SK-N-DZ (cell line): ENCODE results near the gene EVA1C.
"Not testable (repeated sequence)": the region's sequence is repeated elsewhere in the genome, so short reads cannot be mapped to it uniquely, and the experiment has no call there.

Source experiments
- DNase-seq: peaks from one replicate; pipeline ENCODE4 v3.0.0-alpha.2; 2015; ENCODE audit warnings: low spot score

The EVA1C gene

DNA sequence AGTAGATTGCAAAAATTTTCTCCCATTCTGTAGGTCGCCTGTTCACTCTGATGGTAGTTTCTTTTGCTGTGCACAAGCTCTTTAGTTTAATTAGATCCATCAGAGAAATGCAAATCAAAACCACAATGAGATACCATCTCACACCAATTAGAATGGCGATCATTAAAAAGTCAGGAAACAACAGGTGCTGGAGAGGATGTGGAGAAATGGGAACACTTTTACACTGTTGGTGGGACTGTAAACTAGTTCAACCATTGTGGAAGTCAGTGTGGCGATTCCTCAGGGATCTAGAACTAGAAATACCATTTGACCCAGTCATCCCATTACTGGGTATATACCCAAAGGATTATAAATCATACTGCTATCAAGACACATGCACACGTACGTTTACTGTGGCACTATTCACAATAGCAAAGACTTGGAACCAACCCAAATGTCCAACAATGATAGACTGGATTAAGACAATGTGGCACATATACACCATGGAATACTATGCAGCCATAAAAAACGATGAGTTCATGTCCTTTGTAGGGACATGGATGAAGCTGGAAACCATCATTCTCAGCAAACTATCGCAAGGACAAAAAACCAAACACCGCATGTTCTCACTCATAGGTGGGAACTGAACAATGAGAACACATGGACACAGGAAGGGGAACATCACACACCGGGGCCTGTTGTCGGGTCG lies 21.8 kb upstream of the EVA1C start:
- DNase-seq: not testable (repeated sequence)

DNA sequence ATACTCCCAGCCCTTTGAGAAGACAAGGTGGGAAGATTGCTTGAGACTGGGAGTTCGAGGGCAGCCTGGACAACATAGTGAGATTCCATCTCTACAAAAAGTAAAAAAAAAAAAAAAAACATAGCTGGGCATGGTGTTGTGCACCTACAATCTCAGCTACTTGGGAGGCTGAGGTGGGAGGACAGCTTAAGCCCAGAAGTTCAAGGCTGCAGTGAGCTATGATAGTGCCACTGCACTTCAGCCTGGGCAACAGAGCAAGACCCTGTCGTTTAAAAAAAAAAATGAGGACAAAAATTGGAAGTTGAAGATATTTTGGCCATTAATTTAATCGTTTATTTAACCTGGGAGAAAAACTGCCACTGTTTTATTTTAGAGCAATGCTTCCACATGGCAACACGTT lies 20.8 kb upstream of the EVA1C start:
- DNase-seq: no peak

DNA sequence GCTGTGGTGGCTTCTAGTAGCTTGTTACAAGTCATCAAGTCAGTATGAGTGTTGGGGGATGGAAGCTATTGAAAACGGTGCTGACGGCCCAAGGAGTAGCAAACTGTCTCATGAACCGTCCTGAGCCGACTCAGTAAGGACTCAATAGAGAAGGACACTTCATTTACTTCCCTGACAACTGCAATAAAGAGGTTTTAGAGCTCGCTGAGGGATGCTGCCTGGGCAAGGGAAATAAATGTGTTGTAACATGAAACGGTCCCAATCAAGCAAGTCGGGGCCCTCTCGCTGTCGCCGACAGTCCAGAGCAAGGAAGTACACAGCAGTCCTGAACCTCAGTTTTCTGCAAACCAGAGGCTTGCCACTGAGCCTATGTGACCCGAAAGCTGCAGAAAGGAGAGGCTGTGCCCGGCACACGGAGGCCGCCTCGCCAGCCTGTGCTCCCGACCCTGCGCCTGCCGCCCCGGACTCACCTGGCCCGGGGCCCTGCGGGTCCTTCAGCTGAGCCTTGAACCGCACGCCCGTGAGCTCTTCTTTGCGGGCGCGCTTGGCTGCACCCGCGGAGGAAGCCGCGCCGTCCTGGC lies 20.1 kb upstream of the EVA1C start:
- DNase-seq: no peak

DNA sequence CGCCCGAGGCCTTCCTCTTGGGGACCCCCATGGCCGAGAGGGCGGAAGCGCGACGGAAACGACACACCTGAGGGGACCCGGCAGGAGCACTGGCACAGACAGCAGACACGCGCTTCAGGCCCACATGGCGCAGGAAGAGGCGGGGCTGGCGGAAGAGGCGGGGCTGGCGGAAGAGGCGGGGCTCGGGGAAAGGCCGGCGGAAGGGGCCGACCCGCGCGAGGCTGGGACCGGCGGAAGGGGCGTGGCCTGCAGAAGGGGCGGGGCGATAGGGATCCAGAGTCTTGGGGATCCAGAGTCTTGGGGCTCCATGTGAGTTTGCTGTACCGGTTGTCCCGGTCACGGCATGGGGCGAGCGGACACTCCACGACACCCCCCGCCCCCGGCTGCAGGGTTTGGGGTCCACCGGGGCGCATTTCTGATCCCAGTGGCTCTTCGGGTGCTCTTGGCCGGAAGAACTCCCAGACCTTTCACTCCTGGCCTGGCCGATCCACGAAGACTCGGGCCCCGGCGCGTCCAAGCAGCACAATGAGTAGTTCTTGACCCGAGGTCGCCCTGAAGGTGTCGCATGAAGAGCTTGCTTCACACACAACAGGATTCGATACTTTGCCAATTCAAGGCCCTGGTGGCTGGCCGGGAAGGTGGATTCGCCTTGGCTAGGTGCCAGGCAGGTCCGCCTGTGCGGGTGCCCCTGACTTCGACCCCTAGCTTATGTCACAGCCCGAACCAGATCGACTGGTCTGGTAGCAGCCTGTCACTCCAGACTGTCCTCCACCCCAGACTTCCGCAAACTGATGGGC lies 19.4 kb upstream of the EVA1C start, which contains the start of gene URB1:
Gene URB1, minus strand, starts transcription at position 133 of the 797 bp plus-strand sequence. Its CDS starts 102 bp downstream, at position 31.
- DNase-seq: peak; percentile 81

DNA sequence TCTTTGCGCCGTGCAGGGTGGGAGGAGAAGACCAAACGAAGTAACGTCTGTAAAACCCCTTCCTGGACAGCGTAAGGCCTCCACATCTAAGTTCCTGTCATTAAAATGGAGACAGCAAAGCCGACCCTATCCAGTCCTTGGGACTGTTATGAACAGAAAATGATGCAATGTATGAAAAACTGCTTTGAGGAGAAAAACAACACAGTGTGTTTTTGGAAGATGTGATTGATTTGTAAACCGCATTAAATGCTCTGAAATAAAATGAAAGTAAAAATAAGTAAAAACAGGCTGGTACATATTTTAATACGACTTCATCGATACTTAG lies 18.9 kb upstream of the EVA1C start:
- DNase-seq: no peak

DNA sequence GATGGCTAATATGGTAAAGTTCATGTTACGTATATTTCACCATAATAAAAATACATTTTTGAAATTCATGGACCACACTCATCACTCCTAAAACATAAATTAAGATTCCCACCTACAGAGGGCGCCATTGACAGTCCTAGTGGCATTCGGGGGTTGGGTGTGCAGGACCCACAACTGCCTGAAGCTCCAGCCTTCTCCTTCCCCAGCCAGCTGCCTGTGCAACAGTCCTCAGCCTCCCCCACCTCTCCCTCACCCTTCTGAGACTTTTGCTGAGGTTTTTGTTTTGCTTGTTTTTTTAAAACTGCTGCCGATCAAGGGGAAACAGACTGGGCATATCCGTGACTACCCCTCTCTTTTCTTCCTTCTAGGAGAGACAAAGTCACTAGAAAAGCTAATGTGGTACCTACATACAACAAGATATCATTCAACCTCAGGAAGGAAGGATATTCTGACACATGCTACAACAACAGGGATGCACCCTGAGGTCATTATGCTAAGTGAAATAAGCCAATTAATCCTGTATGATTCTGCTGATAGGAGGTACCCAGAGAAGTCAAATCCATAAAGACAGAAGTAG lies 9.2 kb upstream of the EVA1C start:
- DNase-seq: peak; percentile 38

DNA sequence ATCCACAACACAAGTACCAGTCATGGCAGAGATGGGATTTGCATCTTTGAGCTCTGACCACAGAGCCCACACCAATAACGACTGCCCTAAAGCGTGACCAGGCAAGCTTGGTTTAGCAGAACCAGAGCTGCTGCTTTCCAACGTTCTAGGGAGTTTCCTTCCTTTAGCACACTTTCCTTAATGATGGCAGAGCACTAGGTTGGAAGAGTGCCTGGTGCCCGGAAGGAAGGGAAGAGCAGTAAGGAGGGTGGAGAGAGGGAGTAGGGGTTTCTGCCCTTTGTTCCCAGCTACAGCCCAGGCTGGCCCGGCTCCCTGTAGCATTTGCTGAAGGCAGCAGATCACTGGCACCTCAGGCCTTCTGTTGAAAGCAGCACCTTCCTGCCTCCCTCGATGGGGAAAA lies 6.1 kb upstream of the EVA1C start:
- DNase-seq: no peak

DNA sequence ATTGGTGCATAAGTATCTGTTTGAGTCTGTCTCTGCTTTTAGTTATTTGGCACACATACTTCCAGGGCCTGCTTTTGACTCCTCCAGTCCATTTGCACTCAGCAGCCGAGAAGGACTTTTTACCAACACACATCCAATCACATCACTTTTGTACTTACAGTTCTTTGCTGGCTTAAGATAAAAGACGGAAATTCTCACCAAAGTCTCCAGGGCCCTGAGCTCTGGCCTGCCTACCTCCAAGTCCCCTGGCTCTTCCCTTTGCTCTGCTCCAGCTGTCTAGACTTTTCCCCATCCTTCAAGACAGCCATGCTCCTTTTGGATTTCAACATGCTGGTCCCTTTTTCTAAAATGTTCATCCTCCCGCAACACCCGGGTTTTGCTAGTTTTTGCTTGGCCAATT lies 2.2 kb upstream of the EVA1C start:
- no peak for DNase-seq

DNA sequence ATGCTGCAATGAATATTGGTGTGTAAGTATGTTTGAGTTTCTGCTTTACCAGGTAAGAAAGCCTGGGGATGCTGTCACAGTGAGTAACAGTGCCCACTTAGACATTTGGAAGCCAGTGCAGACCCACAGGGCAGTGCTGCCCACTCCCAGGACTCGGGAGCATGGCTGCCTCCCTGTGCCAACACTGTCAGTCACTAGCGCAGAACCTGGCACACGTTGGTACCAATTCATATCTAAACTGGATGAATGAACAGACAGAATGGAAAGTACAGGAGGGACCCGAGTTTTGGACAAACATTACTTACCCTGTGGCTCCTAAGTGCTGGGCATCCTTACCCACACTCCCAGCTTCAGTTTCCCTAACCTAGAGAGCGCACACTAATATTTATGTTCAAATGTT lies 1.6 kb upstream of the EVA1C start:
- no peak for DNase-seq

DNA sequence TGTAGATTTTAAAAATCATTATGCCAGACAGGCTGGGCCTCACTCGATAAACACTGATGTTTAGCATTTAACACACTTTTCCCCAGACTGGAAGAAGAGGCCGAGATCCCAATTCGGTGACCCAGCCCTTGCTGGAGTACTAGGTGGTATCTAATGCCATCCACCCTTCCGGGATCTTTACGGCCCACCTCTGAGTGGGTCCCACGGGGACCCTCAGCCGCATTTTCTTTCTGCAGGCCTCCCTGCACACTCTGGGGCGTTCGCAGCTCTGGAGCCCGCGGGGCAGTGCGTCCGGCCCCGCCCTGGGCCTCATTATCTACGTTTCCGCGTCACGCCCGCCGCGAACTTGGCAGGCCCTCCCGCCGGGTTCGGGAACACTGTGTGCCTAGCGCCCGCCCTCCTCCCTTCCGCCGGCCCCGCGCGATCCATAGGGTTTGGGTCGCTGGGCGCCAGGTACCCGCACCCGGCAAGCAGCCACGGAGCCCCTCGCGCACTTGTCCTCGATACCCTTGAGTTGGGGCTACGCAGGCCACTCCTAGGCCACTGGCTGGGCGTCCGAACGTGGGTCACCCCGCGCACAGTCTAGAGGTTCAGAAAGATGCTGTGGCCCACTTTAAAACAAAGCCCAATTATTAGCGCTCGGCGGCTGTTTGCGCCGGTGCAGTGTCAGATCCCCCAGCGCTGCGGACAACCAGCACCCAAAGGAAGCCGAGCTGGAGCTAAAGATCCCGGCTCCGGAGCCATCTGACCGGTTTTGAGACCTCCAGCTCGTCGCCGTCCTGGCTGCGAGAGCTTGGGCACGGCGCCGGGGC lies 950 bp upstream of the EVA1C start:
- no peak for DNase-seq

DNA sequence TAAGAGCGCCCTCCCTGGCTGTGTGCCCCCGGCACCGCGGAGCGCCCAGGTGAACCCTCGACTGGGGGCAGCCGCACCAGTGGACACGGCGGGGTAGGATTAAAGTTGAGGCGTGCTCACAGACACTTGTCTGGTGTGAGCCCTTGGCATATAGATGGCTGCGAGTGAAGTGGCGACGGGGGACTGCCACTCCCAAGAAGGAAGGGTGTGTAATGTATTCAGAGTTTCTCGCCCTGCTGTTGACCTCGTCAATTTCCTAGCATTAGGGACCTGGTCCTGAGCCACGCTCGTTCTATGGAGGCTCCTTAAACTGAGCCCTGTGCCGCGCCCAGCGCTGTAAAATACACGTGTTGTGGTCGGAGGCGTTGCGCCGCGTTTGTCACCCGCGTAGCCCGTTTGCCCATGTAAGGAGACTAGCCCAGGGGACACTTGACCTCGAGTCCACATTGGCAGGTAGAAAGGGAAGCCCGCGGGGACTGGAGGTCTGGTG lies 554 bp downstream of the EVA1C start:
- no peak for DNase-seq

DNA sequence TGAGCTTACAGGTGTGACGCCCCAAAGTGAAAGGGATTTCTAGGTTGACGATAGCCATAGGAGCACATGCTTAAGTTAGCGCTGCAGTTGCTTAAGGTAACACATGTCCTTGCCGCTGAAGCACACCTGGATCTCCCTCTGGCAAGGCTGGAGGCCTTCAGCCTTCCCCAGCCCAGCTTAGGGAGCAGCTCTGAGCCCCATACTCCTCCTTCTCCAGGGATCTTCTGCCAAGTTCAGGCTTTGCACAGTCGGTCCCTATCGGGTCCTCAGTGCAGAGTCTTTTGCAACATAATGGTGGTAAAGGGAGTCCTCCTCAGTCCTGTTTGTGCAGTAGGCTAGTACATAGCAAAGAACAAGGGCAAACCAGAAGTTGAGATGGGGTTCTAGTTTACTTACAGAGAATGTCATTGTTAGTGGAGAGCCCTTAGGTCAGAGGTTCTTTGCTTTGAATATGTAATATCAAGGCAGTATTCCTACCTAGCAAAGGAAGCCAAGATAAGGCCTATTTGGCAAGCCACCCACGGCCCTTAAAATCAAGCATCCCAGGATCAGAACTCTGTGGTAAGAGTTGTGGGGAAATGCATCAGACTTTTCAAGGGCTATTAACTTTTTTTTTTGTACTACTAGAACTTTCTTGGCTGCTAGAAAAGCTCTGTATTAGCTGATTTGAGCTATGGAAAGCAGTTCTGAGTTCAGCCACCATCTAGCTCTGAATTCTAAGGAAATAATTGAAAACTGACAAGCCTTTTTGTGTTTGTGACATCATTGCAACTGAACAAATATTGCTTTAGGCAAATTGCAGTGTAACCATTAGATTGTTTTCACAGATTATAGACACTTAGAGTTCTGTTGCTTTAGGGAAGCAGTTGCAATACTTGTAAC lies 1.4 kb downstream of the EVA1C start:
- no peak for DNase-seq

DNA sequence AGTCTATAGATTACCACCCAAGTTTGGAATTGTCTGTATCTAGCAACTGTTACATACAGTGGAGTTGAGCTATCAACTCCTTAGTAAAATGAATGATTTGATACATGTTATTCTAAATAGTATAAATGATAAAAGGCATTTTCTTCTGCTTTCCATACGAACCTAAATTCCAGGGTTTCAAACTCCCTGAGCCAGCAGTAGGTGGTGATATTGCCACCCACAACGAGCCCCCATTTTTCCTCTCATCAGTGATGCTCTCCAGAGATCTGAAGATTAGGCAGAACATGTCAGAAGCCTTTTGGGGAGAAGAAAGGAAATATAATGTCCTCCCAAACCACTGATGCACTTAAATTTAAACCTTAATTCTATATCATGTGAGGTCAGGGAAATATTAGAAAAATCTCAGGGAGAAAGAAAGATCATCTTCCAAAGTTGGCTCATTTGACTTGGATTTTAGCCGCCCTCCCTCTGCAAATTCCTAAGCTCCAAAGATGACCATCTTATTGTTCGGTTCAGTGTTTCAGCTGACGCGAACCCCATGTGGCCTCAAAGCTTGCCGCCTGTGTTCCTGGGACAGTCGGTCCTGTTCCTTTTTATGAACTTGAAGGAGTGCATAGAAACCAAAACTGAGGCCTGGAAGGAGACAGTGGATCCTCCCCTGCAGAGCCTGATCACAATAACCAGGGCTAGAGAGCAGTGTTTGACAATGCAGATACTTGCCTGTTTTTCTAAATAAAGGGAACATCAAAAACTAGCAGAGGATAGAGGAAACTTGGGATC lies 2.3 kb downstream of the EVA1C start:
- DNase-seq: no peak

DNA sequence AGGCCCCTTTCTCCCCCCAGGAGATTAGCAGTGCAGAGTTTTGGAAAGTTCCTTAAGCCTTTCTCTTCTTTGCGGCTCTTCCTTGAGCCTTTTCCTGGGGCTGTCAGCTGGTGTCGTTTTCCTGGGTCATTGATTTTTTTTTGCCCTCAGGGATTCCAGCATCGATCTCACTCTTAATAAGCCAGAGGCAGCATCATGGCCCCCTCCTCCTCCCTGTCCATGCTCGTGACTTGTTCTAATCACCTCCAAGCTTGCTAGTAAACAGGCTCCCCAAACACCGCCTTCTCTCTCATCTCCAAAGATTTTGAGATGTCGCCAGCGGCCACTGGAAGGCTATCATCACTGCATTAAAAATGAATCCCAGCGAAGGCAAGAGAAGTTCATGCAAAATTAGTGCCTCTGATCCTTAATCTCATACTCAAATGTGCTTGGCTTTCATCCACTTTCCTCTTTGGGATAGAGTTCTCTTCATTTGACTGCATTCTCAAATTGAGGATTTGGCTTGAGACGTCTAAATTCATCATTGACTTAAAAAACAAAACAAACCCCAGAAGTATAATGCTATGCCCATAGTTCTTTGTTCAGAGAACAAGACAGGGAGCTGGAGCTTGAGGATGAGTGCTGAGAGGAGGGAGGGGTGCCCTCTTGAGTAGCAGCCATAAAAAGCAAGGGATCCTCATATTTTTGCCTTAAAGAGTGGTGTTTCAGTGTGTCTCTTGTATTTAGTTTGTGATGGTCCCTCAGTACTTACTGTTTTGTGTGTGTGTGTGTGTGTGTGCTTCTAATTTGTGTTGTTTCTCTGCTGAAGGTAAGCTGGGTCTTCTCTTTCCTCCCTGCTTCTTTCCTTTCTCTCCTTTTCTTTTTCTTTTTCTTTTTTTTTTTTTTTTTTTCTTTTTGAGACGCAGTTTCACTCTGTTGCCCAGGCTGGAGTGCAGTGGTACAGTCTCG lies 3.2 kb downstream of the EVA1C start:
- no peak for DNase-seq

DNA sequence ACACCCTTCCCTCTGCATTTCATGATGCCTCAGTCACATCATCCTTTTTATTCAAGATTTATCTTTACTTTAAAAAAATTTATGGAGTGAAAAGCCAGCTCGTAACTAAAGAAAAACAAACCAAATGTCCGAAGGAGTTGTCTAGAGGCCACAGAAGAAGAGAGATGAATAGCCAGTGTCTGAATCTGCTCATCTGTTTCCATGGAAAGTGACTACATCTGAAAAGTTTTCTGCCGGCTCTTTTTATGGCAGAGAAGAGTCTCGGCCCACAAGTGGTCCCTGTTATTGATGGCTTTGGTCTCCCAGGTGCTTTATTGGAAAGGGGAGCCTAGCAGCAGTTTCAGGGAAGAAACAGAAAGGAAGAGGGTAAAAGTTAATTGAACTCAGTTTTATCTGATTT lies 5.6 kb downstream of the EVA1C start:
- DNase-seq: no peak

DNA sequence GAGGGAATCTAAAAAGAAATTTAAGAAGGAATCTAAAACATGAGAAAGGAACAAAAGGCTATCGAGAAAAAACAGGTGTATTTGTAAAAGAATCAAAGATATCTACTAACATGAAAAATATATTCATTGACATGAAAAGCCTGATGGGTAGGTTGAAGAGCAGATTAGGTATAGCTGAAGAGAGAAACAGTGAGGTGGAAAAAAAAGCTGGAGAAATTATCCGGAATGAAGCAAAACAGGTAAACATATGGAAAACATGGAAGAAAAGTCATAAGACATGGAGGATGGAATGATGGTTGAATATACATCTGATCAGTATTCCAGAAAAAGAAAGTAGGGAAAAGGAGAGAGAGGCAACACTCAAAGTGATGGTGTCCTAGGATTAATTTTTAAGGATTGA lies 9.6 kb downstream of the EVA1C start:
- no peak for DNase-seq

DNA sequence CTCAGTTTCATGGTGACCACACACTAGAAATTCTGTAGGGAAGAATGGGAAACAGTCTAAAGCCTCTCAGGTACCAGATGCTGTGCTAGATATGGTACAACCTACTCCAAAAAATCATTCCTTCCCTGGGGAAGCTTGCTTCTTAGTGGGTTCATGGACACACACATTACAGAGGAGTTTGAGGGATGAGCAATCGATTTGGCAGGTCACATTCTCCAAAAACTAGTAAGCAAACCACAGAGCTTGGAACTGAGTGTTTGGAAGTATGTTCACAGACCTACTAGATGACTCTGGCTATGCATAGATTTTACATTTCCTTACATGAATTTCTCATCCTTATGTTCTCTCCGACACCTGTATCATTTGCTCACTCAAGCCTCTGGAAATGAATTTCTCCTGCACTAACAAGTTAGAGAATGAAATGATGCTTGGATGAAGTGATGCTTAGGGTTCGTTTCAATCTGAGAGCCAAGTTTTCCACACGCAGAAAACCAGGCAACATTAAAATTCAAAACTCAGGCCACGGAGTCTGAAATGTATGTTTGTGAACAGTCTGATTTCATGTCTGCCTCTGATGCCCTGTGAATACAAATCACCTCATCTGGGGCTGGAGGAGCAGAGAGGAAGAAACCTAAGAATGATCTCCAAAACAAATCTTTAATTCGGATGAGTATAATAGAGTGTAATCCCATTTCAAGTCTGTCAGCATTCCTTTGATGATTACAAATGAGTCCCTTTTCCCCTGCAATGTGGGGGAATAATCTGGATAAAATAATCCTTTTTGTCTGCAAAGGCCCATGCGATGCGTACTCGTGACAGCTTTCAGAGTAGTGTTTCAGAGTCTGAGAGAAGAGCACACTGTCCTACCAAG lies 11.0 kb downstream of the EVA1C start:
- DNase-seq: no peak

DNA sequence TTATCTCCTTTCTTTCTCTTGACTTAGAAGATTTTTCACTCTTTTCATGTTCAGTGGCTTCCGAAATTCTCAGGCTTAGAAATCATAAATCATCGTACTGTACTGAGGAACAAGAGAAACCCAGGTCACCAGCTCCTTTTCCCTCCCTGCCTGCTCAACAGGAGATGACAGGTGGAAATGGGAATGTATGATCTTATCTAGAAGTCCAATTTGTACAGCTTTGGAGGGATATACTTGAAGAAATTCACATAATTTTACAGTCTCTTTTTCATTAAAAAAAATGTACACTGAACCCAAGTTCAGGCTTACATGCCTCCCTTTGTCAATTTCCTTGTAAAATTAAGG lies 11.7 kb downstream of the EVA1C start:
- DNase-seq: no peak
